ENCODE results near the gene LFNG. TPM values are rescaled to one million over a fixed set of nuclear protein-coding genes. Genes with fewer than 3 reads are reported as not detected.

Gene LFNG
- total RNA-seq, 1 donor from 2014 or later: 58.0 TPM

- Mint-ChIP-seq H3K27ac (peak overlapping the region; percentile 1), H3K4me1 (peaks cover 40% of the 10 kb centered on the region), H3K27me3 (ENCODE audit: insufficient read depth, low read depth) (peaks cover 22% of the 10 kb centered on the region), H3K9me3 (peaks cover 3% of the 10 kb centered on the region), H3K4me3 (peak overlapping the region; percentile 38), H3K36me3 (no peaks in the 10 kb centered on the region)
- H3F3A ChIP-seq (ENCODE audit: low read depth): peaks cover 24% of the 10 kb centered on the region
- peaks cover 36% of the 10 kb centered on the region for H3K4me1 ChIP-seq
- no peaks in the 10 kb centered on the region for H3K36me3 ChIP-seq
- H3K27me3 ChIP-seq: no peaks in the 10 kb centered on the region
- no peak overlapping the region for H3K27ac ChIP-seq
- H3K9ac ChIP-seq: no peak overlapping the region
- no peaks in the 10 kb centered on the region for H4K20me1 ChIP-seq (ENCODE audit: low read depth)
- H3K79me2 ChIP-seq (ENCODE audit: low read depth): no peaks in the 10 kb centered on the region
- no peak for DNase-seq (ENCODE audit: low spot score)
- H3K4me3 ChIP-seq: no peak overlapping the region
- no peak overlapping the region for H3K4me2 ChIP-seq
- no peaks in the 10 kb centered on the region for H3K9me3 ChIP-seq (ENCODE audit: low read depth)
- H2AFZ ChIP-seq (replicated peaks): no peak overlapping the region
- no peak for TF ChIP-seq EZH2phosphoT487 (IDR thresholded peaks at IDR 0.05)
- no peak for TF ChIP-seq EZH2 (IDR thresholded peaks at IDR 0.05)
- TF ChIP-seq CTCF (IDR thresholded peaks at IDR 0.05): no peak
These were observed 27.5 kb upstream of the LFNG start for GRCh38 chr7:2492038-2492437.

- TF ChIP-seq CTCF (IDR thresholded peaks at IDR 0.05): no peak
- no peak for TF ChIP-seq EZH2 (IDR thresholded peaks at IDR 0.05)
- TF ChIP-seq EZH2phosphoT487 (IDR thresholded peaks at IDR 0.05): no peak
- Histone ChIP-seq H3K4me3 (no peak overlapping the region), H3K36me3 (no peaks in the 10 kb centered on the region), H3K79me2 (ENCODE audit: low read depth) (no peaks in the 10 kb centered on the region), H4K20me1 (ENCODE audit: low read depth) (no peaks in the 10 kb centered on the region), H3F3A (ENCODE audit: low read depth) (peaks cover 38% of the 10 kb centered on the region), H3K27me3 (no peaks in the 10 kb centered on the region), H3K4me1 (peaks cover 51% of the 10 kb centered on the region), H3K27ac (no peak overlapping the region), H2AFZ (replicated peaks) (no peak overlapping the region), H3K9ac (no peak overlapping the region), H3K9me3 (ENCODE audit: low read depth) (no peaks in the 10 kb centered on the region), H3K4me2 (no peak overlapping the region)
- Mint-ChIP-seq H3K27ac (peak overlapping the region; percentile 73), H3K4me1 (peaks cover 49% of the 10 kb centered on the region), H3K9me3 (peaks cover 3% of the 10 kb centered on the region), H3K36me3 (no peaks in the 10 kb centered on the region), H3K27me3 (ENCODE audit: insufficient read depth, low read depth) (peaks cover 22% of the 10 kb centered on the region), H3K4me3 (no peak overlapping the region)
- no peak for DNase-seq (ENCODE audit: low spot score)
These were observed 26.1 kb upstream of the LFNG start for GRCh38 chr7:2493205-2494164.

GRCh38 chr7:2494191-2495130 is 25.1 kb upstream of the LFNG start:
- Histone ChIP-seq H3K4me3 (no peak overlapping the region), H3K79me2 (ENCODE audit: low read depth) (no peaks in the 10 kb centered on the region)

More at GRCh38 chr7:2494191-2495130, 25.1 kb upstream of the LFNG start:
- Mint-ChIP-seq H3K27ac (peak overlapping the region; percentile 87), H3K27me3 (ENCODE audit: insufficient read depth, low read depth) (peaks cover 26% of the 10 kb centered on the region), H3K9me3 (peaks cover 3% of the 10 kb centered on the region), H3K4me1 (peaks cover 51% of the 10 kb centered on the region), H3K36me3 (no peaks in the 10 kb centered on the region), H3K4me3 (peak overlapping the region; percentile 66)
- Histone ChIP-seq H3K36me3 (no peaks in the 10 kb centered on the region), H3K27ac (peak overlapping the region; percentile 11), H3K9ac (no peak overlapping the region), H3K4me2 (peak overlapping the region; percentile 70), H2AFZ (replicated peaks) (no peak overlapping the region), H3K9me3 (ENCODE audit: low read depth) (no peaks in the 10 kb centered on the region), H3F3A (ENCODE audit: low read depth) (peaks cover 48% of the 10 kb centered on the region), H3K27me3 (no peaks in the 10 kb centered on the region), H4K20me1 (ENCODE audit: low read depth) (no peaks in the 10 kb centered on the region), H3K4me1 (peaks cover 60% of the 10 kb centered on the region)
- no peak for TF ChIP-seq CTCF (IDR thresholded peaks at IDR 0.05)
- no peak for TF ChIP-seq EZH2 (IDR thresholded peaks at IDR 0.05)
- TF ChIP-seq EZH2phosphoT487 (IDR thresholded peaks at IDR 0.05): no peak
- no peak for DNase-seq (ENCODE audit: low spot score)

Measured in neural progenitor cell (in vitro differentiated cells).